ENCODE data around the gene NDUFA13.

- no peak for TF ChIP-seq POLR2A (IDR thresholded peaks at IDR 0.05)
- no peak for TF ChIP-seq POLR2AphosphoS5 (IDR thresholded peaks at IDR 0.05)
Measured at GRCh38 chr19:19549804-19550464, 33.9 kb downstream of the NDUFA13 start.
